ENCODE measurements around the gene VRK3. TPM values are rescaled to one million over a fixed set of nuclear protein-coding genes. Genes with fewer than 3 reads are reported as not detected.
"Not testable (repeated sequence)": the region's sequence is repeated elsewhere in the genome, so short reads cannot be mapped to it uniquely, and the experiment has no call there.

VRK3 gene, protein sequence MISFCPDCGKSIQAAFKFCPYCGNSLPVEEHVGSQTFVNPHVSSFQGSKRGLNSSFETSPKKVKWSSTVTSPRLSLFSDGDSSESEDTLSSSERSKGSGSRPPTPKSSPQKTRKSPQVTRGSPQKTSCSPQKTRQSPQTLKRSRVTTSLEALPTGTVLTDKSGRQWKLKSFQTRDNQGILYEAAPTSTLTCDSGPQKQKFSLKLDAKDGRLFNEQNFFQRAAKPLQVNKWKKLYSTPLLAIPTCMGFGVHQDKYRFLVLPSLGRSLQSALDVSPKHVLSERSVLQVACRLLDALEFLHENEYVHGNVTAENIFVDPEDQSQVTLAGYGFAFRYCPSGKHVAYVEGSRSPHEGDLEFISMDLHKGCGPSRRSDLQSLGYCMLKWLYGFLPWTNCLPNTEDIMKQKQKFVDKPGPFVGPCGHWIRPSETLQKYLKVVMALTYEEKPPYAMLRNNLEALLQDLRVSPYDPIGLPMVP
- 17.1 TPM for total RNA-seq

GRCh38 chr19:50025022-50025793 is at the start of gene VRK3:
Gene VRK3 (minus strand): TSS chr19:50025372. CDS start chr19:50016162, 9,210 bp downstream.
- DNase-seq (ENCODE audit: low spot score in 2 of 2) (peak; percentile 91 to 98), FAIRE-seq (peak; percentile 91)

GRCh38 chr19:50068382-50068781 is 43.2 kb upstream of the VRK3 start:
- not testable (repeated sequence) for DNase-seq (ENCODE audit: low spot score in 2 of 2); FAIRE-seq

- FAIRE-seq (no peak), DNase-seq (ENCODE audit: low spot score in 2 of 2) (no peak)
These were observed 42.4 kb upstream of the VRK3 start for GRCh38 chr19:50067575-50067974.

- FAIRE-seq (no peak), DNase-seq (ENCODE audit: low spot score in 2 of 2) (no peak)
These were observed 40.8 kb upstream of the VRK3 start for GRCh38 chr19:50065938-50066337.

- FAIRE-seq (no peak), DNase-seq (ENCODE audit: low spot score in 2 of 2) (no peak)
These were observed 36.5 kb upstream of the VRK3 start for GRCh38 chr19:50061650-50062049.

DNA sequence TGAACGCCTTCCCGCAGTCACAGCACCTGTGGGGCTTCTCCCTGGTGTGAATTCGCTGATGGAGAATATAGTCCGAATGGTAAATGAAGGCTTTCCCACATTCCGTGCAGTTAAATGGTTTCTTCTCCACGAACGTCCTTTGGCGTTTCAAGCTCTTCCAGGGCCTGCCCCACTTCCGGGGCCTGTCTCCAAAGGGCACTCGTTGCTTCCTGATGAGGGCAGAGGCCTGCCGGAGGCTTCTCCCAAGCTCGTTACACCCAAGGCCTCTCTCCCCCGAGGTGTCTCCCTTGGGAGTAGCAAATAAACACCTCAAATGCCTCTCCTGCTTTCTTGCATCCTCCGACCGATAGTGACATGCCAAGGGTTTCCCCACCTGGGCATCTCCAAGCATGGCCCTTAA is 34.9 kb upstream of the VRK3 start:
- DNase-seq (ENCODE audit: low spot score in 2 of 2) (no peak), FAIRE-seq (no peak)

DNA sequence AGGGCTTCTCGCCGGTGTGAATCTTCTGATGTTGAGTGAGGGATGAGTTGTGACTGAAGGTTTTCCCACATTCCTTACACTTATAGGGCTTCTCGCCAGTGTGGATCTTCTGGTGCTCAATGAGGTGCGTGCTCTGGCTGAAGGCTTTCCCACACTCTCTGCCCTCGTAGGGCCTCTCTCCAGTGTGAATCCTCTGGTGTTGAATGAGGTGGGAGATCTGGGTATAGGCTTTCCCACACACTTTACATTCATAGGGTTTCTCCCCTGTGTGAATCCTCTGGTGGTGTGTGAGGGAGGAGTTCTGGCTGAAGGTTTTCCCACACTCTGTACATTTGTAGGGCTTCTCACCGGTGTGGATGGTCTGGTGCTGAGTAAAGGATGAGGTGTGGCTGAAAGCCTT is 33.9 kb upstream of the VRK3 start:
- DNase-seq (ENCODE audit: low spot score in 2 of 2) = no peak
- FAIRE-seq = no peak

DNA sequence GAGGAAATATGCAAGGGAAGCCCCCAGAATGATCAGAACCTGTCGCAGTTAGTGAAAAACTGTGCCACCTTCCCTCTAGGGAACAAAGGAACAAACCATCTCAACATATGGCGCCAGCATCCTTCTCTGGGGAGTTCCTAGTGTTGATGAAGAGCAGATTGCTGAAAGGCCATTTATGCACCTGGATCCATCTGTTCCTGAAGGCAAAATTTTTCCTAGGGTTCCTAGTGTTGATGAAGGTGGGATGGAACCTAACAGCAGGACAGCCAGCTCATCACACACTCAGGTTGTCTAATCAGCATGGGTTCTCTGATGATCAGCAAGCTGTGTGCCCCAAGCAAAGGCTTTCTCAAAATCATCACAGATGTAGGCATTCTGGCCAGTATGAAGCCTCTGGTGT is 33.3 kb upstream of the VRK3 start:
- no peak for FAIRE-seq
- DNase-seq (ENCODE audit: low spot score in 2 of 2) = no peak

DNA sequence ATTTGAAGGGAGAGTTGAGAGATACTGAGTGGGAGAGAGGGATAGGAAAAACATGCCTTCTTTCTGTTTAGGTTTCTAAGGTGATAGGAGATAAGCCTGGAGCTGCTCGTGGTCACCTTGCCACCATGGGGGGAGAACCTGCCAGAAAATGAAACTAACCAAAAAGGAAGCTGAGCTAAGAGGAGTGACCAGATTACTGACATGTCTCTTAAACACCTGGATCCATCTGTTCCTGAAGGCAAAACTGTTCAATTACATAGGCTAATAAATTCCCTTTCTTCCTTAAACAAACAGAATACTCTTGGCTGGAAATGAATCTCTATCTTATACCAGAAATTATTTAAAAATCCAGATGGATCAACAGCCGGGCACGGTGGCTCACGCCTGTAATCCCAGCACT is 27.9 kb upstream of the VRK3 start:
- FAIRE-seq (no peak), DNase-seq (ENCODE audit: low spot score in 2 of 2) (no peak)

GRCh38 chr19:50051964-50052363 is 26.8 kb upstream of the VRK3 start:
- FAIRE-seq = no peak
- DNase-seq (ENCODE audit: low spot score in 2 of 2) = no peak

DNA sequence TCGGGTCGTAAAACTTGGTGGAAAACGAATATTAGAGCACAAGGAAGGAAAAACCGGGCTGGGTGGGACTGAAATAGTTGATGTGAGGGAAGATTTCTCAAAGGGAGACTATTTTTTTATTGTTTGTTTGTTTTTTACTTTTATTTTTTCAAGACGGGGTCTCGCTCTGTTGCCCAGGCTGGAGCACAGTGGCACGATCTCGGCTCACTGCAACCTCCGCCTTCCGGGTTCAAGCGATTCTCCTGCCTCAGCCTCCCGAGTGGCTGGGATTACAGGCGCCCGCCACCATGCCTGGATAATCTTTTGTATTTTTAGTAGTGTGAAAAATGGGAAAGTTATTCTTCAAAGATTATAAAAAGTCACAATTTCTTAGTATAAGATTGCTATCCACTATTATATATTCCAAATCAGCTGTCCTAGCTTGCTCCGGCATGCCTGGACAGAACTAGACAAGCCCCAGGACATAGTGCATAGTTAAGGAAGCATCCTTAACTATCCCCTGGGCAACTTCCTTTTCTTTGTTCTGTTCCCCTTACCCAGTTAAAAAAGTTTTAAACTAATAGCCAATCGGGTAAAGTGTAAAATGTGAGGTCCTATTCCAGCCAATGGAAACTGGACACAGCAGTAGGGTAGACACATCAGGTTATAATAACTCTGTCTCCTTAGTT is 26.2 kb upstream of the VRK3 start:
- DNase-seq (ENCODE audit: low spot score in 2 of 2) = not testable (repeated sequence)

GRCh38 chr19:50050406-50051227 is 25.4 kb upstream of the VRK3 start:
- FAIRE-seq = no peak
- peak; percentile 28 to 79 for DNase-seq (ENCODE audit: low spot score in 2 of 2)

More for the DNA sequence above, 26.2 kb upstream of the VRK3 start:
- FAIRE-seq = not testable (repeated sequence)

DNA sequence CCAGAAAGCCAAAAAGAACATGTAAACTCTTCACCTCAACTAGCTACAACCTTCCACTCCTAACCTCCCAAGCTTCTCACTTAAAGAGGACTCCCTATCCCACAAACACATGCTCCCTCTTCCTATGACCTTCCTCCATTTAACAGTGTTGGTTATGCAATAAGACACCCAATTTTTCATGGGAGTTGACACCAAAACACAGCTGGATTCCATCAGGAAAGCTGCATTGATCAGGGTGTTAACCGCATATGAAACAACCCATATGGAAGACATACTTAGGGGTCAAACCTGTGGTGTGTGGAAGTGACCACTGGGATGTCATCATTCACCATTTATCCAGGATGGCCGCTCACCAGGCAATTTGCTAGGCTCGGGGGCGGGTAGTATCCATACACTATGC is 22.5 kb upstream of the VRK3 start:
- FAIRE-seq (no peak), DNase-seq (ENCODE audit: low spot score in 2 of 2) (no peak)

DNA sequence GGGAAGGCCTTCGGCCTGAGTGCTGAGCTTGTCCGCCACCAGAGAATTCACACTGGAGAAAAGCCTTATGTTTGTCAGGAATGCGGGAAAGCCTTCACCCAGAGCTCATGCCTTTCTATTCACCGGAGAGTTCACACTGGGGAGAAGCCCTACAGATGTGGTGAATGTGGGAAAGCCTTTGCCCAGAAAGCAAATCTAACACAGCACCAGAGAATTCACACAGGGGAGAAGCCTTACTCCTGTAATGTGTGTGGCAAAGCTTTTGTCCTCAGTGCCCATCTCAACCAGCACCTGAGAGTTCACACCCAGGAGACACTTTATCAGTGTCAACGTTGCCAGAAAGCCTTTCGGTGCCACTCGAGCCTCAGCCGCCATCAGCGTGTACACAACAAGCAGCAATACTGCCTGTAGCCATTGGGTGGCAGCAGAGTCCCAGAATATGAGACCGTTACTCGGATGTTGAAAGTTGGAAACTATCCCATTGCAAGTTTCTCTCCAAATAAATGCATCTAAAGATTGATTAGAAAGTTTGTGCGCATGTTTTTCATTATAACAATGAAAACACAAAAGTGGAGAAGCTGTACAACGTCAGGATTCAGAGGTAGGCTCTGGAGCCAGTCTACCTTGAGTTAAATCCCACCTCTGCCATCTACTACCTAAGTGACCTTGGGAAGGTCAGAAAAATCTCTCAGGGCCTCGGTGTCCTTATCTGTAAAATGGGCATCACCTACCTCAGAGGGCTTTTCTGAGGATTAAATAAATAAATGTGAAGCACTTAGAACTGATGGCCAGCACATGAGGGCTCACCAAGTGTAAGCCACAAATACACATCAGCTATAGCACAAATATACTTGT is 21.7 kb upstream of the VRK3 start:
- no peak for FAIRE-seq
- DNase-seq (ENCODE audit: low spot score in 2 of 2) = peak; percentile 33 to 60

DNA sequence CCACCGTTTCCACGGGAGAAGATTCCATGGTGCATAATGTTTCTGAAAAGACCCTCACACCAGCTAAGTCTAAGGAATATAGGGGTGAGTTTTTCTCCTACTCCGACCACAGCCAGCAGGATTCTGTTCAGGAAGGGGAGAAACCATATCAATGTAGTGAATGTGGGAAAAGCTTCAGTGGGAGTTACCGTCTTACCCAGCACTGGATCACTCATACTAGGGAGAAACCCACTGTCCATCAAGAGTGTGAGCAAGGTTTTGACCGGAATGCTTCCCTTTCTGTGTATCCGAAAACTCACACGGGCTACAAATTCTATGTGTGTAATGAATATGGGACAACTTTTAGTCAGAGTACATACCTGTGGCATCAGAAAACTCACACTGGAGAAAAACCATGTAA is 19.8 kb upstream of the VRK3 start:
- FAIRE-seq = no peak
- DNase-seq (ENCODE audit: low spot score in 2 of 2) = no peak

DNA sequence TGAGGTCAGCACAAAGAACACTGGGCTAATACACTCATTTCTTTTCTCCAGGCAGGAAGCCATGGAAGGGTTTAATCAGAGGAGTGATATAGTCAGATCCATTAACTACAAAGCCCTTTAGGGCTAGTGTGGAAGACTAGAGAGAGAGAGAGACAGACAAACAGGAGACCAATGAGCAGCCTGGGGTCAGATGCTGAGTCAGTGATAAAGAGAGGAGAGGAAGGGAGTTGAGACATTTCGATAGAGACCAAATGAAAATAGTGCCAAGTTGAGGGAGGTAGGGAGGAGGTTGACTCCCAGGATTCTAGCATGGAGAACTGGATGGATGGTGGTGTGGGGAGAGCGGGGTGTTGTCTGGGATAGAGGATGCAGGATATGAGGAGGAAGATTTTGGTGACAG is 18.8 kb upstream of the VRK3 start:
- DNase-seq (ENCODE audit: low spot score in 2 of 2) (no peak), FAIRE-seq (no peak)

- DNase-seq (ENCODE audit: low spot score in 2 of 2) = no peak
- no peak for FAIRE-seq
These were observed 17.3 kb upstream of the VRK3 start for GRCh38 chr19:50042363-50043024.

DNA sequence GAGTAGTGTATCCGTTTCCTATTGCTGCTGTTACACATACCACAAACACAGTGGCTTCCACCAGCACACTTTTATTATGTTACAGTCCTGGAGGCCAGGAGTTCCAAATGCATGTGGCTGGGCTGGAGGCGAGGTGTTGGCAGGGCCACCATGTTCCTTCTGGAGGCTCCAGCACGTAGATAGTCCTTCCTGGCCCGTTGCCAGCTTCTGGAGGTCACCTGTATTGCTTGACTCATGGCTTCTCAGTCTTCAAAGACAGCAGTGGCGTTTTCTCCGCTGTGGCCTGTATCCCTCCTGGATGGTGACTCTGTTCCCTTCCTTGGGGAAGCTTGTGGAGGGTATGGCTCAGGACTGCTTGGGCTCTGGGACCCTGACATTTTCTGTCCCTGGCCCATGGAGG is 15.8 kb upstream of the VRK3 start:
- no peak for FAIRE-seq

GRCh38 chr19:50039968-50040367 is 14.8 kb upstream of the VRK3 start:
- DNase-seq (ENCODE audit: low spot score in 2 of 2) (no peak), FAIRE-seq (no peak)

More for the DNA sequence above, 15.8 kb upstream of the VRK3 start:
- DNase-seq (ENCODE audit: low spot score in 2 of 2) = no peak

Data from frontal cortex (tissue), 4 donors.